Activated naive CD4-positive, alpha-beta T cell treated with anti-CD3 and anti-CD28 coated beads for 36 hours (primary cell): ENCODE results near the gene AEN. TPM values are rescaled to one million over a fixed set of nuclear protein-coding genes. Genes with fewer than 3 reads are reported as not detected.
"Not testable (repeated sequence)": the region's sequence is repeated elsewhere in the genome, so short reads cannot be mapped to it uniquely, and the experiment has no call there.

Experiments used
- CTCF ChIA-PET: fragments of 350-600 bp; sonication (Branson Sonifier 250); formaldehyde crosslinking; loops from one replicate; lab custom pipeline; 2021; ENCODE audit warnings: antibody characterized with exemption; lab: Charles Lee
- DNase-seq: peaks from one replicate; pipeline ENCODE4 v3.0.0-alpha.2; 2020
- H3K27ac Mint-ChIP-seq: one replicate; pipeline ENCODE4 v1.8.0; 2021; ENCODE audit warnings: mild to moderate bottlenecking, mixed read lengths
- H3K27me3 Mint-ChIP-seq: one replicate; pipeline ENCODE4 v1.8.0; 2021; ENCODE audit warnings: low read depth, mixed read lengths
- H3K36me3 Mint-ChIP-seq: one replicate; pipeline ENCODE4 v1.8.0; 2021; ENCODE audit warnings: low read depth, mixed read lengths
- H3K4me1 Mint-ChIP-seq: one replicate; pipeline ENCODE4 v1.8.0; 2021; ENCODE audit warnings: low read depth, mixed read lengths
- H3K4me3 Mint-ChIP-seq: one replicate; pipeline ENCODE4 v1.8.0; 2021; ENCODE audit warnings: mild to moderate bottlenecking, moderate library complexity, mixed read lengths
- H3K9me3 Mint-ChIP-seq: one replicate; pipeline ENCODE4 v1.8.0; 2021; ENCODE audit warnings: mixed read lengths
- intact Hi-C: fragments of 100-400 bp; cut with micrococcal nuclease; formaldehyde crosslinking; loops from one replicate; pipeline ENCODE4 v1.15.1; 2023
- total RNA-seq, 2 experiments: library from RNA; stranded (reverse); gene quantifications; one replicate each; pipeline ENCODE4 v1.2.3, GENCODE V29; 2021

AEN gene
- total RNA-seq, 2 experiments from 2014 or later = 85.2 to 87.2 TPM

GRCh38 chr15:88625943-88626741 lies 5.0 kb downstream of the AEN start:
- CTCF ChIA-PET = interaction anchor here (1.6 to 2.7 kb wide), 2 partner anchors 12 to 38 kb away, joined by 7 to 10 read pairs; partner anchors contain the start of gene ISG20
- H3K4me1 Mint-ChIP-seq = peaks cover 79% of the 10 kb centered on the region
- no peaks in the 10 kb centered on the region for H3K27me3 Mint-ChIP-seq
- no peak for DNase-seq
- no peak overlapping the region for H3K4me3 Mint-ChIP-seq
- no peaks in the 10 kb centered on the region for H3K9me3 Mint-ChIP-seq
- H3K36me3 Mint-ChIP-seq = peaks cover 88% of the 10 kb centered on the region
- peak overlapping the region; percentile 85 for H3K27ac Mint-ChIP-seq
- intact Hi-C loops = loop anchor here (10.0 kb wide), 1 partner anchor 1379 kb away; the partner anchor contains the start of gene ZNF710

GRCh38 chr15:88627463-88627862 lies 6.3 kb downstream of the AEN start:
- peak; percentile 87 for DNase-seq
- no peak overlapping the region for H3K4me3 Mint-ChIP-seq
- CTCF ChIA-PET = interaction anchor here (1.5 to 2.7 kb wide), 2 partner anchors 11 to 37 kb away, joined by 3 to 10 read pairs; partner anchors contain the start of gene ISG20
- H3K4me1 Mint-ChIP-seq = peaks cover 92% of the 10 kb centered on the region
- no peaks in the 10 kb centered on the region for H3K9me3 Mint-ChIP-seq
- H3K27me3 Mint-ChIP-seq = no peaks in the 10 kb centered on the region
- peak overlapping the region; percentile 70 for H3K27ac Mint-ChIP-seq
- H3K36me3 Mint-ChIP-seq = peaks cover 91% of the 10 kb centered on the region
- intact Hi-C loops = loop anchor here (10.0 kb wide), 1 partner anchor 1377 kb away; the partner anchor contains the start of gene ZNF710

GRCh38 chr15:88628018-88628654 lies 7.0 kb downstream of the AEN start:
- intact Hi-C loops = loop anchor here (10.0 kb wide), 1 partner anchor 1377 kb away; the partner anchor contains the start of gene ZNF710
- Mint-ChIP-seq H3K4me1 (peaks cover 97% of the 10 kb centered on the region), H3K36me3 (peaks cover 89% of the 10 kb centered on the region), H3K4me3 (no peak overlapping the region), H3K27ac (peak overlapping the region; percentile 70), H3K27me3 (no peaks in the 10 kb centered on the region), H3K9me3 (no peaks in the 10 kb centered on the region)
- DNase-seq = no peak
- CTCF ChIA-PET = interaction anchor here (1.5 to 2.7 kb wide), 2 partner anchors 10 to 36 kb away, joined by 3 to 10 read pairs; partner anchors contain the start of gene ISG20

- H3K4me3 Mint-ChIP-seq = no peak overlapping the region
- no peak overlapping the region for H3K27ac Mint-ChIP-seq
- intact Hi-C loops = loop anchor here (10.0 kb wide), 1 partner anchor 1376 kb away; the partner anchor contains the start of gene ZNF710
- CTCF ChIA-PET = interaction anchor here (2.7 kb wide), 1 partner anchor 9 kb away, joined by 10 read pairs; the partner anchor contains the start of gene ISG20
- H3K36me3 Mint-ChIP-seq = peaks cover 81% of the 10 kb centered on the region
- no peaks in the 10 kb centered on the region for H3K27me3 Mint-ChIP-seq
- peaks cover 95% of the 10 kb centered on the region for H3K4me1 Mint-ChIP-seq
- no peaks in the 10 kb centered on the region for H3K9me3 Mint-ChIP-seq
- DNase-seq = no peak
Measured at GRCh38 chr15:88629071-88629470, 7.9 kb downstream of the AEN start.

- DNase-seq = no peak
- H3K27me3 Mint-ChIP-seq = no peaks in the 10 kb centered on the region
- CTCF ChIA-PET = interaction anchor here (0.9 kb wide), 1 partner anchor 9 kb away, joined by 4 read pairs; the partner anchor contains the start of gene ISG20
- H3K27ac Mint-ChIP-seq = peak overlapping the region; percentile 84
- H3K9me3 Mint-ChIP-seq = no peaks in the 10 kb centered on the region
- H3K36me3 Mint-ChIP-seq = peaks cover 71% of the 10 kb centered on the region
- H3K4me1 Mint-ChIP-seq = peaks cover 94% of the 10 kb centered on the region
- no peak overlapping the region for H3K4me3 Mint-ChIP-seq
- intact Hi-C loops = no loop called here
Measured at GRCh38 chr15:88630141-88630721, 9.1 kb downstream of the AEN start.

GRCh38 chr15:88630798-88631463 lies 9.8 kb downstream of the AEN start:
- intact Hi-C loops = no loop called here
- Mint-ChIP-seq H3K4me3 (no peak overlapping the region), H3K4me1 (peaks cover 95% of the 10 kb centered on the region), H3K9me3 (no peaks in the 10 kb centered on the region), H3K36me3 (peaks cover 67% of the 10 kb centered on the region), H3K27ac (peak overlapping the region; percentile 79), H3K27me3 (no peaks in the 10 kb centered on the region)
- no peak for DNase-seq
- CTCF ChIA-PET = interaction anchor here (0.9 kb wide), 1 partner anchor 8 kb away, joined by 4 read pairs; the partner anchor contains the start of gene ISG20

GRCh38 chr15:88631464-88632028 lies 10.4 kb downstream of the AEN start:
- no peak overlapping the region for H3K4me3 Mint-ChIP-seq
- CTCF ChIA-PET = interaction anchor here (2.4 kb wide), 1 partner anchor 7 kb away, joined by 16 read pairs; no protein-coding TSS in a partner anchor
- H3K36me3 Mint-ChIP-seq = peaks cover 71% of the 10 kb centered on the region

GRCh38 chr15:88632797-88633196 lies 11.7 kb downstream of the AEN start:
- Mint-ChIP-seq H3K27ac (peak overlapping the region; percentile 78), H3K36me3 (peaks cover 67% of the 10 kb centered on the region), H3K4me1 (peaks cover 95% of the 10 kb centered on the region)
- H3K4me3 Mint-ChIP-seq, H3K9me3 Mint-ChIP-seq, DNase-seq, H3K27me3 Mint-ChIP-seq, intact Hi-C loops: not testable (repeated sequence)
- CTCF ChIA-PET = interaction anchor here (0.7 to 2.4 kb wide), 2 partner anchors 9 to 182 kb away, joined by 3 to 16 read pairs; no protein-coding TSS in a partner anchor

More at GRCh38 chr15:88631464-88632028, 10.4 kb downstream of the AEN start:
- Mint-ChIP-seq H3K27me3 (no peaks in the 10 kb centered on the region), H3K9me3 (no peaks in the 10 kb centered on the region), H3K27ac (peak overlapping the region; percentile 77), H3K4me1 (peaks cover 95% of the 10 kb centered on the region)
- no peak for DNase-seq
- intact Hi-C loops = no loop called here

- no peak for DNase-seq
- Mint-ChIP-seq H3K27me3 (no peaks in the 10 kb centered on the region), H3K4me1 (peaks cover 94% of the 10 kb centered on the region), H3K36me3 (peaks cover 55% of the 10 kb centered on the region), H3K4me3 (no peak overlapping the region), H3K9me3 (no peaks in the 10 kb centered on the region), H3K27ac (peak overlapping the region; percentile 78)
- intact Hi-C loops = no loop called here
- CTCF ChIA-PET = interaction anchor here (2.2 kb wide), 1 partner anchor 10 kb away, joined by 7 read pairs; no protein-coding TSS in a partner anchor
Measured at GRCh38 chr15:88634449-88634848, 13.3 kb downstream of the AEN start.

- DNase-seq = peak; percentile 58
- CTCF ChIA-PET = interaction anchor here (1.6 to 2.2 kb wide), 3 partner anchors 11 to 29 kb away, joined by 4 to 7 read pairs (median 6); no protein-coding TSS in a partner anchor
- Mint-ChIP-seq H3K4me1 (peaks cover 94% of the 10 kb centered on the region), H3K27ac (peak overlapping the region; percentile 96), H3K4me3 (no peak overlapping the region), H3K9me3 (no peaks in the 10 kb centered on the region), H3K27me3 (no peaks in the 10 kb centered on the region), H3K36me3 (peaks cover 54% of the 10 kb centered on the region)
- intact Hi-C loops = no loop called here
Measured at GRCh38 chr15:88635318-88635717, 14.2 kb downstream of the AEN start.

- peak overlapping the region; percentile 67 for H3K4me3 Mint-ChIP-seq
- peak; percentile 84 for DNase-seq
- H3K27ac Mint-ChIP-seq = peak overlapping the region; percentile 96
- CTCF ChIA-PET = interaction anchor here (1.6 to 2.2 kb wide), 3 partner anchors 11 to 28 kb away, joined by 4 to 7 read pairs (median 6); no protein-coding TSS in a partner anchor
- peaks cover 48% of the 10 kb centered on the region for H3K36me3 Mint-ChIP-seq
- no peaks in the 10 kb centered on the region for H3K27me3 Mint-ChIP-seq
- peaks cover 91% of the 10 kb centered on the region for H3K4me1 Mint-ChIP-seq
- no peaks in the 10 kb centered on the region for H3K9me3 Mint-ChIP-seq
- intact Hi-C loops = no loop called here
Measured at GRCh38 chr15:88636050-88636449, 14.9 kb downstream of the AEN start.
